Keratinocyte (primary cell): ENCODE measurements around the gene GATA3.

ENCODE experiments used
- CTCF ChIP-seq, 3 experiments: IDR thresholded peaks in 1 of 3; conservative IDR thresholded peaks in 1 of 3; optimal IDR thresholded peaks in 1 of 3; 2 replicates in 2 of 3; 3 replicates in 1 of 3; pipeline versions ENCODE3 to v1.5.1; 2011; ENCODE audit warnings: low read length in 3 of 3, mild to moderate bottlenecking in 3 of 3, moderate library complexity in 2 of 3, control low read depth in 1 of 3, inconsistent platforms in 1 of 3; ENCODE audit not compliant: insufficient read depth in 2 of 3; ENCODE audit errors: extremely low read depth in 1 of 3
- EZH2 ChIP-seq: IDR thresholded peaks from one replicate; pipeline ENCODE4 v1.6.1; 2012; ENCODE audit warnings: inconsistent platforms, mild to moderate bottlenecking, low read length, moderate library complexity

DNA sequence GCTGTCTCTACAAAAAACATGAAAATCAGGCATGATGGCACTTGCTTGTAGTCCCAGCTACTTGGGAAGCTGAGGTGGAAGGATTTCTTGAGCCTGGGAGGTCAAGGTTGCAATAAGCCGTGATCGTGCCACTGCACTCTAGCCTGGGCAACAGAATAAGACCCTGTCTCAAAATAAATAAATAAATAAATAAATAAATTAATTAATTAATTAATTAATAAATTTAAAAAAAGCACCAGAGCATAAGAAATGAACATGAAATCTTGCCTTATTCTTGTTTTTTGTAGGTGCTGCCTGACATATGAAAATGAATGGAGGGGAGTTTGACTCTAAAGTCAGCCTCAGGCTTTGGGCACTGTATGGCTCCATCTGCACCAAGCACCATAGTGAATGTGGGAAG, 69.9 kb downstream of the GATA3 start:
- TF ChIP-seq CTCF (optimal IDR thresholded peaks at IDR 0.05 in 1 of 3, IDR thresholded peaks at IDR 0.05 in 1 of 3, conservative IDR thresholded peaks at IDR 0.05 in 1 of 3; ENCODE audit: extremely low read depth in 1 of 3, insufficient read depth in 2 of 3, low read length in 3 of 3) (no peak), EZH2 (no peak)
